Skeletal muscle cell (primary cell): ENCODE data around the gene GLYATL1B.
A peak's percentile ranks its signal among the peaks of the same experiment; 100 is the strongest.
"Not testable (repeated sequence)": the region's sequence is repeated elsewhere in the genome, so short reads cannot be mapped to it uniquely, and the experiment has no call there.

Source experiments
- DNase-seq: peaks from one replicate; pipeline ENCODE4 v3.0.0-alpha.2; 2010; ENCODE audit warnings: low read depth
- H3K4me3 ChIP-seq: 2 replicates; pipeline ENCODE4 v1.5.1; 2011; ENCODE audit warnings: low read depth, mild to moderate bottlenecking, control low read depth, low read length, moderate library complexity

Gene GLYATL1B

GRCh38 chr11:59086007-59086406, at the start of gene GLYATL1B:
Gene GLYATL1B (plus strand): TSS chr11:59086307. CDS start chr11:59086307, 0 bp downstream.
- not testable (repeated sequence) for H3K4me3 ChIP-seq, DNase-seq

- not testable (repeated sequence) for H3K4me3 ChIP-seq, DNase-seq
These were observed 49.6 kb upstream of the GLYATL1B start for GRCh38 chr11:59036542-59036941.

GRCh38 chr11:59037434-59037833, 48.7 kb upstream of the GLYATL1B start:
- DNase-seq, H3K4me3 ChIP-seq: not testable (repeated sequence)

- no peak overlapping the region for H3K4me3 ChIP-seq
- DNase-seq, result no peak
These were observed 45.5 kb upstream of the GLYATL1B start for GRCh38 chr11:59040607-59041006.

GRCh38 chr11:59051383-59051782, 34.7 kb upstream of the GLYATL1B start:
- DNase-seq, H3K4me3 ChIP-seq: not testable (repeated sequence)

- DNase-seq, H3K4me3 ChIP-seq: not testable (repeated sequence)
These were observed 33.8 kb upstream of the GLYATL1B start for GRCh38 chr11:59052355-59052754.

- no peak overlapping the region for H3K4me3 ChIP-seq
- no peak for DNase-seq
These were observed 32.7 kb upstream of the GLYATL1B start for GRCh38 chr11:59053387-59053786.

- H3K4me3 ChIP-seq, result peak overlapping the region; percentile 26
These were observed 27.7 kb upstream of the GLYATL1B start for GRCh38 chr11:59058120-59059033.

GRCh38 chr11:59060096-59060495, 26.0 kb upstream of the GLYATL1B start:
- H3K4me3 ChIP-seq, DNase-seq: not testable (repeated sequence)

More at GRCh38 chr11:59058120-59059033, 27.7 kb upstream of the GLYATL1B start:
- peak; percentile 85 for DNase-seq

GRCh38 chr11:59062602-59063529, 23.2 kb upstream of the GLYATL1B start:
- no peak overlapping the region for H3K4me3 ChIP-seq
- no peak for DNase-seq

GRCh38 chr11:59063996-59064727, 21.9 kb upstream of the GLYATL1B start:
- DNase-seq, H3K4me3 ChIP-seq: not testable (repeated sequence)

GRCh38 chr11:59069087-59069486, 17.0 kb upstream of the GLYATL1B start:
- DNase-seq, result no peak
- no peak overlapping the region for H3K4me3 ChIP-seq

GRCh38 chr11:59076876-59077571, 9.1 kb upstream of the GLYATL1B start:
- DNase-seq, result no peak
- no peak overlapping the region for H3K4me3 ChIP-seq

- no peak for DNase-seq
- H3K4me3 ChIP-seq, result no peak overlapping the region
These were observed 7.7 kb upstream of the GLYATL1B start for GRCh38 chr11:59078435-59078834.

- H3K4me3 ChIP-seq, result no peak overlapping the region
- DNase-seq, result no peak
These were observed 7.0 kb upstream of the GLYATL1B start for GRCh38 chr11:59079086-59079485.

- not testable (repeated sequence) for DNase-seq, H3K4me3 ChIP-seq
These were observed 5.7 kb upstream of the GLYATL1B start for GRCh38 chr11:59080421-59080820.

GRCh38 chr11:59081430-59082020, 4.6 kb upstream of the GLYATL1B start:
- not testable (repeated sequence) for DNase-seq, H3K4me3 ChIP-seq

- DNase-seq, result no peak
- H3K4me3 ChIP-seq, result no peak overlapping the region
These were observed 2.1 kb downstream of the GLYATL1B start for GRCh38 chr11:59088162-59088561.
